HG02571 (cell line): ENCODE measurements around the gene RTTN.
"Not testable (repeated sequence)": the region's sequence is repeated elsewhere in the genome, so short reads cannot be mapped to it uniquely, and the experiment has no call there.

ENCODE experiments used
- ATAC-seq: cut with Tn5 transposase; IDR thresholded peaks from one replicate; pipeline ENCODE4 v1.9.1; 2021; ENCODE audit warnings: mild to moderate bottlenecking, moderate library complexity; ENCODE audit not compliant: unreplicated experiment

Gene RTTN

DNA sequence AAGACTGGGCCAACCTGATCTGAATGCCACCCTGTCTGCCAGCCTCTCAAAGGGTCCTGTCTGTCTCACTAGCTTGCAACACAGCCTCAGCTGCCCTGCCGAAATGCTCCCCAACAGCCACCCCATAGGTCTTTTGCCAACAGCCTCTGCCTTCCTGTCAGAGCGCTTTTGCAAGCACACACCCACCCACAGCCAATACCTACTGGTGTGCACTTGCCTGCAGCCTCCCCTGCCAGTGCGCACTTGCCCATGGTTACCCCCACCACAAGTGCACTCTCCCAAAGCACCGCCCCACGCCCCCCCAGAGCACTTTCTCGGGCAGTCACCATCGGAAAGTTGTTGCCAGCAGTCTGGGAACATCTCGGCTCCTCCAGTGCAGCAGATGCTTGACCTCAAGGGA, 48.6 kb downstream of the RTTN start:
- no peak for ATAC-seq

DNA sequence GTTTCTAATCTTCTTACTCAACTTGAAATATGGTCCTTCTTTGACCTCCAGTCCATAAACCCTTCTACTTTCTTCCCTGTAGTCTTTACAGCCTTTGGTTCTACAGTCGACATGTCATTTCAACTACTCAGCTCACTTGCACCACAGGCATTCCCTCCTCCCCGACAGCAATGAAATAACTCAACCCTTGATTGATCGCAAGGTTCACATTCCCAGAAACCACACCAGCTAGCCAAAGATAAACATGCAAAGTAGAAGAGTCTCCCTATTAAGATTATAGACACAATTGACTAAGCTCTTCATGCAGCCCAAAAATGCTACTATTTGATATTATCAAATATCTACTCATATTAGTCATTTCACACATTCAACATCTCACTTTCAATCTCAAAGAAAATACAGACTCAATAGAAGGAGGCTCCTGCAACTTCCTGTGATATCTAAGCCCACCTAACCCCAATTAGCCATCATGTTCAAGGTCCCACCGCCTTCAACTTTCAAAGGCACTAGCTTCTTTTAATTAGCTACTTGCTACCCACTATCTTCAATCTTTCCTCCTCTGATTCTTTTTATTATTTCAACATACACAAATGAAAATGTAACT, 50.8 kb downstream of the RTTN start:
- ATAC-seq: no peak

DNA sequence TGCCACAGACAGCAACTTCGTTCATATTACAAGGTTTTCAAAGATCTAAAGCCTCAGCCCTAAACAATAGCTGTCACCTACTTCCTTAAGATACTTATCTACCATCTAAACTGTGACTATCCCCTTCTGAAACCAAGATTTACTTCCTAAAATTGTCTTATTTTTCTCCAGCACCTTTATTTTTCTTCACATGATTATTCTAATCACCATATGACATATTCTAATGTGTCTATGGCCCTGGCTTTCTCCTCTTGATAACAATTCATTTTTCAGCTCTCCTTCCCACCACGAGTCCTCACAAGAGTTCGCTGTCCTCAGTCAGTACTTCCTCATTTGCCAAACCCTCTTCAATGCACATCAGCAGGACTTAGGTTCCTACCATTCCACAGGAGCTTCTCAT, 53.9 kb downstream of the RTTN start:
- ATAC-seq: no peak

DNA sequence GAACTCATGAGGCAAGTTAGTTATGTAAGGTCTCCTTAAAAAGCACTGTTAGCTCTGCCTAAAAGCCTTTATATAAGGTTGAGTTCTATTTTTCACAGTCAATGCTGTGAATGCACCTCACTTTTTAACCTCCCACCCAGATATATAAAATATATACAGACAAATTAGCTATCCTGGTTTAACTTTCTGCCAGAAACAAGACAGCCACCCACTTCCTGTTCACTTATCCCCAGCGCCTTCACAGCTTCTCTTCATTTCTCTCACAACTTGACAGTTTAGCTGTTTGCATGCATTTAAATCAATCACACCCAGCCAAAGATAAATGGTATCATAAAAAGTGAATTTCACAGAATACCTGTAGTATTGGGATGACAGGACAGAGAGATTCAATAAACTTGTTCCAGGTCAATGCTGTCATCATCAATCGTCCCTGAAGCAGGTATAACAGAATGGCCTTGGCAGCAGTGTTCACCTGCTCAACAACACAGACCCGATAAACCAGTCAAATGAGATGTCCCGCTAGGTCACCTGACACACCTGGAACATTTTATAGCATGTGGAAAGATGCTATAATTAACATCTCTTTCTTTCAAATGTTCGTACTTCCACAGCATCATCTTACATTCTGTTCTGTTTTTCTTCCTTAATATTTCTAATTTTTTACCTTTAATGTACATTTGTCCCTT, 55.7 kb downstream of the RTTN start:
- no peak for ATAC-seq

DNA sequence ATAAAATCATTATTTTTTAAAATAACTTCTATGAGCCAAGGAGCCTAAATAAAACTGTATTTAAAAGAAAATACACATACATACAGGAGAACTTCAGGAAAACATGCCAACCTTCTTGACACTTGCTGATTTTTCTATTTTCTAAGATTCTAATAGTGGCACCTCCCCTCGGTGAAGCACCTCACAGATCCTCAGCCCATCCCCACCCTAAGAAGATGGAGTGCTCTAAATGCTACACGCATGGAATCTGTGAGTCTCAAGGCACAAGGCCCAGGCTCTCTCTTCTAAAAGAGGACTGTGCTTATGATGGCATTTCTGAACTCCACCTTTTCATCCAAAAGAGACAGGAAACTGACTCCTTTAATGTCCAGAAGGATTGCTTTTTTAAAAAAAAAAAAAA, 56.3 kb downstream of the RTTN start:
- no peak for ATAC-seq

DNA sequence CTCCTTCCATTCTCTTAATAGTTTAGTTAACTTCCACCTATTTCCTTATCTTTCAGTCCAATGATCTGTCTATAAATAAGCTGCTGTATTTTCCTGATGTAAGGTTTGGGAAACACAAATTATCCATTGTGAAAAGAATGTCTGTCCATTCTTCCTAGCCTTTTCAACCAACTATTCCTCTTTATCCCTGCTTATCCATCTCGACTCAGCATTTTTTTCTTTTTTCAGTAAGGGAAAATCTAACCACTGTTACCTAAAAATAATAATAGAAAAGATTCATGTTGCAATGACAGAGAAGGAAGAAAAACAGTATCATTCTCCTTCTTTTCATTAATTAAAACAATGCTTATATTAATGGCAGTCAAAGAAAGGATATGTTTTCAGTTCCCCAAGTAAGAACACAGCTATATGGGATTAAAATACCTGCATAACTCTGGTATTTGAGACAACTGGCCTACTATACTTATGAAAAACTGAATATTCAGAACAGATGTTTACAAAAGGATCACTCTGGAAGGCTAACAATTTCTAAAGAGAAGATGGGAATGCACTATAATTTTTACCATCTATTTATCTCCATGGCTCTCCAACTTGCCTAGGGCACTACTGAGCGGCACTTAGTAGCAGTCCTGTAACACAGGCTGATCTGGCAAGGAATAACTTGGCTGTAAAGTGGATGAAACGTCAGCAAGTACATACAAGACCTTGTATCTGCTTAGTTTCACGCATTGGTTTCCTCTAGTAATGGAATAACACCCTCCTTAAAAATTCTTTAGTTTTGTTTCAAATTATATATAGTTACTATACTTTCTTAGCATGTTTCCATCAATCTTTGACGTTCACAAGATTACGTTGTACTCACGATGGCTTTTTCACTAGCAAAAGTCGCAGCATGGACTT, 57.2 kb downstream of the RTTN start:
- ATAC-seq: no peak

DNA sequence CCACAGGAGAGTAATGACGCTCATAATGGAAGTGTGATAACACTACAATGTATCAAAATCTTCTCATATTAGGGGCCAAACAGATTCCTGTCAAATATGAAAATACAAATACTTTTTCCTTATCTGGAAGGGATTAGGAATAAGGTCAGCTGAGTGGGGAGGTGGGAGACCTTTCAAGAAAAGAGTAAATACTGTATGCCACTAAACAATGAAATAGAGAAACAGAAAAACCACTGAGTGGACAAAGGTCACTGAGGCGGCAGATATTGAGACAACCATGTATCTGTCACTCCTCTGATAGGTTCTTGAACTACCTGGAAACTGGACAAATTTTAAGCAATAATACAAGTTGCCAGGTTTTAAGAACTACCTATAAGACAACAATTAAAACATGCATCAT, 59.3 kb downstream of the RTTN start:
- ATAC-seq: no peak

DNA sequence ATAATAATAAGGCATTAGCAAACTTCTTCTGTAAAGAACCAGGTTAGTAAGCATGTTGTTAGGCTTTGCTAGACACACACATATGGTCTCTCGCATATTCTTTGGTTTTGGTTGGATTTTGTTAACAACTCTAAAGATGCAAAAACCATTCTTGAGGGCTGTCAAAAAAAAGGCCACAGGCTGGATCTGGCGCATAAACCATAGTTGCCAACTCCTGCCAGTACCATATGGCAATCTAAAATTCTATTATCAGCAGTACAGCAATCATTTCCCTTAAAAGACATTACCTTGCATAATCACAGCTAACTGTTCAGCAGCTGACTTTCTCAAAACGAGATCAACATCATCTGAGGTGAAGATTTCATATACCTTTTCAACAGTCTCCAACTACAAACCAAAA, 63.5 kb downstream of the RTTN start:
- ATAC-seq: no peak

DNA sequence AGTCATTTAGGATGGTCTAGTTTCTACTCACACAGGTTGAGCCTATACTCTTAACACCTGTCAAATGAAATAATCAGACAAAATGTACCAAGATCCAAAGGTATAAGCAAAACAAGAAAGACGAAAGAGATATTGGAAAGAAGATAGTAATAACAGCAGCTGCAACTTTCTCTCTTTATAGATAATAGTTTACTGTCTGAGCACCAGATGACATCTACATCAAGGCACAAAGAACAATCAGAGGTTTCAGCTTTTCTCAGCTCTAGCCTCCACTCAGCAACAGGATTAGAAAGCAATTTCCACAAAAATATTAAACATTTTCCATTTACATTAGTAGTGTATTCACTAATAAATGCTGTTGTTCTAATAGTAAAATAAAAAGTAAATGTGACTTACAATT, 66.3 kb downstream of the RTTN start:
- ATAC-seq: no peak

DNA sequence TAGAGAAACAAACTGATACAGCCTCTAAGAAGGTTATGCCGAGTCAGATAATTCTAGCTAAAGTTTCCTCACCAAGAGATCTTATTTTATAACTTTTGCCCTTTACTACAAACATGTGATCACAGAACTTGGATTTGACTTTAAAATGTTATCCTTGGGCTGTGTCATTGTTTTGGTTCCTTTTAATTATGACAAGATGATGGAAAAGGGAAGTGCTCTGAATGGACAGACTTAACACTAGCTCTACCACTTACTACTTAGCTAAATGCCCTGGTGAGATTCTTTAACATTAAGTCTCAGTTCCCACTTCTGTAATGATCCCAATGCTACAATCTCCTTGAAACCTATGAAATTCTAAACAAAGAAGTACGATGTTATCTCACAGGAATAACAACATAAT, 69.9 kb downstream of the RTTN start:
- no peak for ATAC-seq

DNA sequence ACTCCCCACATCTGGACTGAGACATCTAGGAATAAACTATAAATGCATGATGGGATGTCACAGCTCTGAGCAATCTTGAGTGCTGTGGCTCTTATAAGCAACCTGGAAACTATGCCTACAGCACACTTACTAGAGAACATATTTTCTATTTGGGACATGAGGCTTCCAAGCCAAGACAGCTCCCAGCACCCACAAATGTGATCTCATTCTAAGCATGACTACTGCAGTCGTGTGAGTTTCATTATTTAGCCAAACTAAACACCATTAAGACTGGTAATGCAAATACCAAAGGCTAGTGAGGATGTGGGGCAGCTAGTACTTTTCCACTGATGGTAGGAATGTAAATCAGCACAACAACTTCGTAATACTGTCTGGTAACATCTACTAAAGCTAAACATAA, 72.5 kb downstream of the RTTN start:
- no peak for ATAC-seq

DNA sequence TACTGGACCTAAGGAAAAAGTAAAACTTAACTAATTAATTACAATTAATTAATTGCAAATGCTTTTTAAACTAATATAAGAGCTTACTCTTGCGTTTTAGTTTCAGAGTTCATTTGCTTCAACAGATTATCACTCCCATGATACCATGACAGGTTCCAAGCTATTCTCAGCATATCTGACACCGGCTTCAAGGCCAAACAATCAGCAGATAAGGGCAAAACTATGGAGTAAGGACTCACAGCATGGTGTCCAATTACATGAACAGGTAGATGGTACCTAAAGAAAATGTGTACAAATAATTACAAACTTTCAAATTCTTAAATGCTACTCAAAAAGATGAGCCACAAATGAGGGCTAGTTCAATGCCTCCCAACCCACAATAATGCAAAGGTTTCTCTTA, 77.2 kb downstream of the RTTN start:
- ATAC-seq: no peak

DNA sequence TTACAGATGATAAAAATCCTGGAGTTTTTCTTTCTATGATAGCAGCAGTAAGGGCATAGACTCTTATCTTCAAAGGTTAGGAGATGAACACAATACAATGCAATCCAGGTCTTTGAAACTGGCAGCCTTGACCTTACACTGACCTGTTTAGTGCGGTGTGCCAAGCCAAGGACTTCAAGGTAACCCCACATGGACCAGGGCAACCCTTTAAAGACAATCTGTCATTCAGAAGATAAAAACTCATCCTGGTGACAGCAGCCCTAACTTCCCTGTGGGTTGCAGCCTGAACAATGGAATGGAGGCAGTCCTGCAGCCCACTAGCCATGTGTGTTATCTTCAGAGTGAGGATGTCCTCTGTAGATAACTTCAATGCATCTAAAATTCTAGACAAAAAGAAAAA, 78.1 kb downstream of the RTTN start:
- ATAC-seq: no peak

DNA sequence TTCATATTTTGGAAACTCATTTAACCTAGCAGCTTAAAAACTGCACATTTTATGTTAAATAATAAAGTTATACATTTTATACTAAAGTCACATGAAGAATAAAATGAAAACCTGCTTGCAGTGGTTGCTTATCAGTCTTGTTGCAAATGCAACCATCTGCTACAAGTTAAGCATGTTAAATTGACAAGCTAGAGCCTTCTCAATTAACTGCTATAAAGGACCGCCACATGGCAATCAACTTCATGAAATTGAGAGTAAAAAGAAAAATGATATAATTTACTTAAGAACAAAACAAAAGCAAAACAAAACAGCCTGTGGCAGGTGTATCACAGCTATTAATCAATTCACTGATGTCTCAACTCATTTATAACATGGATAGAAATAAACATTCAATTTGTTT, 78.7 kb downstream of the RTTN start:
- ATAC-seq: no peak

DNA sequence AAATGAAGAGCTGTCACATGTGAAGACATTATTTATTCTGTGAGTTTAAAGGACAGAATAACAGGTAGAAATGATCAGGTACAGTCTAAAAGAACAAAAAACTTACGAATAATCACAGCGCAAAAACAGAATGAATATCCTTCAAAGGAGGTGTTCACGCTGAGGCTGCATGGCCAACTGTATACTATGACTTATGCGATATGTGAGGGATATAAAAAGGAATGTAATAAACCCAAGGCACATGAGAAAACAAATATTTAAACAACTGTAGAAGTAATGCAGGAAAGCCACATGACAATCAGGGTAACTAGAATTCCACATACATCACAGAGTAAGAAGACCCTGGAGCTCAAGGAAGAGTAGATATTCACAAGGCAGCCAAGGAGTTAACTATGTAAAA, 81.3 kb downstream of the RTTN start:
- ATAC-seq: no peak

DNA sequence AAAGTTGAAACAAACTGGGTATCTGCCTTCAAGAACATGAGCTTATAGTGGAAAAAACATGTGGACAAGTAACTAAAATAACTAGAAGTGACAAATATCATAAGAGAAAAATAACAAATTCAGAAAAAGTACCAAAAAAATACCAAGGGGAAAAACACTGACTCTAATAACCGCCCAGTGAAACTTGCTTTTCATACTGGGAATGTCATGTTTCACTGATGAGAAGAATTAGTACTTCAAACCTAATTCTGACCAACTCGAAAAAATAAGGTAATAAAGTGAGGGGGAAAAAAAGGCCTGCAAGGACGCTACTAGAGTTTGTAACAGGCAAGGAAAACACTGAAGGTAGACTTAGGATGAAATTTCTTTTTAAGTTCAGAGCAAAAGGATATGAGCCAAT, 83.6 kb downstream of the RTTN start:
- no peak for ATAC-seq

DNA sequence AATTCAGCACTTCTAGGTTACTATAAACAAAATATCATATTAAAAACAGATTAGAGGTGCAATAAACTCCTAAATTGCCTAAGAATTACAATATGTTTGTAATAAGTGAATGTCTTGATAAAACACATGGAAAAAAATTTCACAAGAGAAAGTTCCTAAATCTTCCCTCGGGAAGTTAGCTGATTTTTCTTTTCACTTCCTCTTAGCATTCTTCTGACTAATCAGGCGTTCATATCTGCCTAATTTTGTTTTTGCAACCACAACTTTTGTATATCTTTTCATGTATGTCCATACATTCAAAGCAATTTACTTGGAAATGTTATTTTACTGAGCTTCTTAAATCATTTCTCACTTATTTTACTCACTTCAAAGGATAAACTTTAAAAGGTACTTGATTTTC, 88.5 kb downstream of the RTTN start:
- no peak for ATAC-seq

DNA sequence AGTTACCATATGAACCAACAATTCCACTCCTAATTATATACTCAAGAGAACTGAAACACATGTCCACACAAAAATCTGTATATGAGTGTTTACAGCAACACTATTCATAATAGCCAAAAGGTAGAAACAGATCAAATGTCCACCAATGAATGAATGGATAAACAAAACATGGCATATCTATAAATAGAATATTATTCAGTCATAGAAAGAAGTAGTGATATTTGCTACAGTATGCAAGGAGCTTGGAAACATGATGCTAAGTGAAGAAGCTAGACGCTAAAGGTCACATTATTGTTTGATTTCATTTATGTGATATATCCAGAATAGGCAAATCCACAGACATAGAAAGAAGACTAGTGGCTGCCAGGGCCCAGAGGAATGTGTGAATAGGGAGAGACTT, 92.0 kb downstream of the RTTN start:
- no peak for ATAC-seq

DNA sequence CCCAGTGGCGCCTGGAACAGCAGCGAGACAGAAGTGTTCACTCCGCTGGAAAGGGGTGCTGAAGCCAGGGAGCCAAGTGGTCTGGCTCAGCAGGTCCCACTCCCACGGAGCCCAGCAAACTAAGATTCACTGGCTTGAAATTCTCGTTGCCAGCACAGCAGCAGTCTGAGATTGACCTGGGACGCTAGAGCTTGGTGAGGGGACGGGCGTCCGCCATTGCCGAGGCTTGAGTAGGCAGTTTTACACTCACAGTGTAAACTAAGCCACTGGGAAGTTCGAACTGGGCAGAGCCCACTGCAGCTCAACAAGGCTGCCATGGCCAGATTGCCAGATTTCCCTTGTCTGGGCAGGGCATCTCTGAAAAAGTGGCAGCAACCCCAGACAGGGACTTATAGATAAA, 94.8 kb downstream of the RTTN start:
- ATAC-seq: no peak

DNA sequence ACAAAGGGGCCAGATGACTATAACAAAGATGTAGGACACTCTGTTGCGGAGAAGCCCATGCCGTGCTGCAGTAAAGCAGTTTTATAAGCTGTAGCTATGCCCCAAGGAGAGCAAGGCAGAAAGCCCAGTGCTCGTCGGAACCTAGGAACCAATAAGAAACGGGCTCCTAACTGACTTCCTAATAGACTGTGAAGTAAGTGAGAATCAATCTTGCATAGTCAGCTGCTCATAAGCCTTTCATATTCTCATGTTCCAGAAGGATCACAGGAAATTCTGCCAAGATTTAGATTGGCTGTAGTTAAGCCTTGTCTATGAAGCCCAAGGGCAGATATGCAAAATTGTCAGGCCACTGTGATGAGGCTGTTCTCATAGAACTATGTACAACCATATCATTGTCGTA, 98.4 kb downstream of the RTTN start:
- ATAC-seq: no peak

DNA sequence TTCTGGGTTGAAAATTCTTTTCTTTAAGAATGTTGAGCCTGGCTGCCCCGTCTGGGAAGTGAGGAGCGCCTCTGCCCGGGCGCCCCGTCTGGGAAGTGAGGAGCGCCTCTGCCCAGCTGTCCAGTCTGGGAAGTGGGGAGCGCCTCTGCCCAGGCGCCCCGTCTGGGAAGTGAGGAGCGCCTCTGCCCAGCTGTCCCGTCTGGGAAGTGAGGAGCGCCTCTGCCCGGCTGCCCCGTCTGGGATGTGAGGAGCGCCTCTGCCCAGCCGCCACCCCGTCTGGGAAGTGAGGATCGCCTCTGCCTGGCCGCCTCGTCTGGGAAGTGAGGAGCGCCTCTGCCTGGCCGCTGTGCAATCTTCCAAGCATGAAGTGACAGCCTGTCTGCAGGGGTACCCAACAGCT, 102.6 kb downstream of the RTTN start:
- not testable (repeated sequence) for ATAC-seq

DNA sequence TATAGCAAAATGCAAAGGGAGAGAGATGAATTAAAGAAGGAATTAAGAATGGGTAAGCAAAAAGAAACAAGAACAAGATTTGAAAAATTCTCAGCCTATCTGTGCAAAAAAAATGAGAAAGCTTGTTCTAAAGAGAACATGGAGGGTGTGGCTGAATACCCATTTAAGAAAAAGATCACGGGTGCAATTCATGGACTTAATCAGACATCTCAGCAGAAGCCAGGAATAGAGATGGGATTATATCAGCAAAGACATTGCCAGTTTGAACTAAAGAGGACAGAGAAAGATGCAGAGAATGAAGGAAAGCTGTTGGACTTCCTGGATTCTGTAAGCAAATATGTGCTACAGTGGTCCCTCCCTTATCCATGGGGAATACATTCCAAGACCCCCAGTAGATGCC, 115.6 kb downstream of the RTTN start:
- ATAC-seq: no peak
